ENCODE results near the gene ARL3.

DNA sequence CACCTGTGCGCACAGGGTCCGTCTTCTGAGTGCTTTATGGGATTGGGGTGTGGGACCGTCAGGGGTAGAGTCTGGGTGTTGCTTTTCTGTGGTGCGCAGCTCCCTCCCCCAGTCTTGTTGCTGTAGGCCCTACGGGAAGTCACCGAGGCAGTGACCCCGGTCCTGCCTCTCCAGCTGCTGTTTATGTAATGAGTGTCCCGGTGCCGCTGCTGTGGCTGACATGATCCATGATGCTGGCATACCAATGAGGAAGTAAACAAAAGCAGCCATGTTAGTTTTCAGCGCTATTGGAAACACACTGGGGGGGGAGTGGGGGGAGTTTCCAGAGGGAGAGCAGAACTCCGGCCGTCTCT is 68.8 kb downstream of the ARL3 start:
- TF ChIP-seq, protein P1, sequence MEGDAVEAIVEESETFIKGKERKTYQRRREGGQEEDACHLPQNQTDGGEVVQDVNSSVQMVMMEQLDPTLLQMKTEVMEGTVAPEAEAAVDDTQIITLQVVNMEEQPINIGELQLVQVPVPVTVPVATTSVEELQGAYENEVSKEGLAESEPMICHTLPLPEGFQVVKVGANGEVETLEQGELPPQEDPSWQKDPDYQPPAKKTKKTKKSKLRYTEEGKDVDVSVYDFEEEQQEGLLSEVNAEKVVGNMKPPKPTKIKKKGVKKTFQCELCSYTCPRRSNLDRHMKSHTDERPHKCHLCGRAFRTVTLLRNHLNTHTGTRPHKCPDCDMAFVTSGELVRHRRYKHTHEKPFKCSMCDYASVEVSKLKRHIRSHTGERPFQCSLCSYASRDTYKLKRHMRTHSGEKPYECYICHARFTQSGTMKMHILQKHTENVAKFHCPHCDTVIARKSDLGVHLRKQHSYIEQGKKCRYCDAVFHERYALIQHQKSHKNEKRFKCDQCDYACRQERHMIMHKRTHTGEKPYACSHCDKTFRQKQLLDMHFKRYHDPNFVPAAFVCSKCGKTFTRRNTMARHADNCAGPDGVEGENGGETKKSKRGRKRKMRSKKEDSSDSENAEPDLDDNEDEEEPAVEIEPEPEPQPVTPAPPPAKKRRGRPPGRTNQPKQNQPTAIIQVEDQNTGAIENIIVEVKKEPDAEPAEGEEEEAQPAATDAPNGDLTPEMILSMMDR (IDR thresholded peaks at IDR 0.05 in 8 of 11, conservative IDR thresholded peaks at IDR 0.05 in 3 of 11), result no peak
- TF ChIP-seq POLR2AphosphoS5 (IDR thresholded peaks at IDR 0.05) (peak in 1 of 3 donors; percentile 84), POLR2A (IDR thresholded peaks at IDR 0.05) (peak in 1 of 3 donors; percentile 44)
